CD4-positive, alpha-beta T cell treated with Interleukin-21 for 1 hour (primary cell): ENCODE data around the gene KLRK1.
A peak's percentile ranks its signal among the peaks of the same experiment; 100 is the strongest.
"Not testable (repeated sequence)": the region's sequence is repeated elsewhere in the genome, so short reads cannot be mapped to it uniquely, and the experiment has no call there.

Experiments
- DNase-seq: peaks from one replicate; pipeline ENCODE4 v3.0.0-alpha.2; 2020

Gene KLRK1

DNA sequence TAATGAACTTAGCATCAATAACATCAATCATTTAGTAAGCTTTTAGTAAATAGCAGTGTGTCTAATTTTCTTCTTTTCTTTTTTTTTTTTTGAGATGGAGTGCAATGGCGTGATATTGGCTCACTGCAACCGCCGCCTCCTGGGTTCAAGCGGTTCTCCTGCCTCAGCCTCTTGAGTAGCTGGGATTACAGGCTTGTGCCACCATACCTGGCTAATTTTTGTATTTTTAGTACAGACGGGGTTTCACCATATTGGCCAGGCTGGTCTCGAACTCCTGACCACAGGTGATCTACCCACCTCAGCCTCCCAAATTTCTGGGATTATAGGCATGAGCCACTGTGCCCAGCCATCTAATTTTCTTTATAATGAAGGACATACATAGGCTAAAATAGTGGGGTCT is 2.3 kb downstream of the KLRK1 start:
- not testable (repeated sequence) for DNase-seq

DNA sequence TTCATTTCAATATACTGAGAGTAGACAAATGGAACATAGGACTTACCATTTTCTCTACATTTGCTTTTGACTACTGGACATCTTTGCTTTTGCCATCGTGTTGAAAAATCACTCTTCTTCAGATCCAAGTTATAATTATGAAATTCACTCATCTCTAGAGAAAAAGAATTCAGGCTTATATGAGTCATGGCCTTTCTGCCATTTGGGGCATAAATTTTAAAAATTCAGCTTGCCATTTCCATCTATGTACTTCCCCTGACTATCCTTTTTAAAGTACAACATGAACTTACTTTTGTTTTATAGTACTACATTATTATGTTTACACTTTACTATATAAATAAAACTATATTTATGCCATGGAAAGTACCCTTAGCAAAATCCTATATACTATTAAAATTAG is 3.0 kb downstream of the KLRK1 start:
- no peak for DNase-seq

DNA sequence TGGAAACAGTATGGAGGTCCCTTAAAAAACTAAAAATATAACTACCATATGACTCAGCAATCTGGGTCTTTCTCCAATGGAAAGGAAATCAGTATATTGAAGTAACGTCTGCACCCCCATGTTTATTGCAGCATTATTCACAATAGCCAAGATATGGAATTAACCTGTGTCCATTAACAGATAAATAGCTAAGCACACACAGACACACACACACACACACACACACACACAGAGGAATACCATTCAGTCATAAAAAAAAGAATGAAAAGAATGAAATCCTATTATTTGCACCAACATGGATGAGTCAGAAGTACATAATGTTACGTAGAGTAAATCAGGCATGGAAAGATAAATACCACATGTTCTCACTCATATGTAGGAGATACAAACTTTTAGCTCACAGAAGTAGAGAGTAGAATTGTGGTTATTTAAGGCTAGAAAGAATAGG is 4.7 kb downstream of the KLRK1 start:
- no peak for DNase-seq

DNA sequence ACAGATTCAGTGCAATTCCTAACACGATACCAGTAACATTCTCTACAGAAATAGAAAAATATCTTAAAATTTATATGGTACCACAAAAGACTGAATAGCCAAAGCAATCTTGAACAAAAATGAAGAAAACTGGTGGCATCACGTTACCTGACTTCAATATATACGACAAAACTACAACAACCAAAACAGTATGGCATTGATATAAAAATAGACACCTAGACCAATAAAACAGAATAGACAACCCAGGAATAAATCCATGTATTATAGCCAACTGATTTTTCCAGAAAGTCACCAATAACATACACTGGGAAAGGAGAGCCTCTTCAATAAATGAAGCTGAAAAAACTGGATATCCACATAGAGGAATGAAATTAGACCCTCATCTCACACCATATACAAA is 5.7 kb downstream of the KLRK1 start:
- no peak for DNase-seq

DNA sequence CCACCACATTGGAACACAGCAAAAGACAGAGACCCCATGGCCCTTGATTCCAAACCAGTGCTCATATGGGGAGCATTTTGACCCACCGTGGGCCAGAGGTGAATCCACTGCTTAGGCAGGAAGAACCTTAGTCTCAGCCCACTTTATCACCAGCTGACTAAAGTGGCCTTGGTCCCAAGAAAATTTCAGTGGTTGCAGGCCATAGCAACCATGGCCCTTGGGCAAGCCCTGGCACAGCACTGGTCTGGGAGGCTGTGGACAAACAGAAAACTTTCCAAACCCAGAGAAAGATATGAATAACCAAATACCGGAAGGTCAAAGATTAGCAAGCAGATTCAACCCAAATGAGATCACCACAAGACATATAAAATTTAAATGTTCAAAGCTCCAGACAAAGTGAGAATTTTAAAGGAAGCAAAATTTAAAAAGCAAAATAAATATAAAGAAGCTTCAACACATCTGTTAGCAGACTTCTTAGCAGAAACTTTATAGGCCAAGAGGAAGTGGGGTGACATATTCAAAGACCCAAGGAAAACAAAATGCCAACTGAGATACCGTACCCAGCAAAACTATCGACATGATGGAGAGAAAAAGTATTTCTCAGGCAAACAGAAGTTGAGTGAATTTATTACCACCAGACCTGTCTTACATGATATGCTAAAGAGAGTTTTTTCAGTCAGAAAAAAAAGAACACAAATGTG is 7.8 kb downstream of the KLRK1 start:
- no peak for DNase-seq

DNA sequence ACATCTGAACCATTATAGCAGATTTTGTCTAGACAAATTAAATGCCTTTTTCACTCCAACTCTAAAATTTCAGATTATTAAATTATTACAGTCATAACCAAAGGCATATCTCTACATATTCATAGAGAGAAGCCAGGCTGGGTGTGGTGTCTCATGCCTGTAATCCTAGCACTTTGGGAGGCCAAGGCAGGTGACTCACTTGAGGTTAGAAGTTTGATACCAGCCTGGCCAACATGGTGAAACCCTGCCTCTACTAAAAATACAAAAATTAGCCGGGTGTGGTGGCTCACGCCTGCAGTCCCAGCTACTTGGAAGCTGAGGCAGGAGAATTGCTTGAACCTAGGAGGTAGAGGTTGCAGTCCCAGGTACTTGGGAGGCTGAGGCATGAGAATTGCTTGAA is 11.1 kb downstream of the KLRK1 start:
- not testable (repeated sequence) for DNase-seq

DNA sequence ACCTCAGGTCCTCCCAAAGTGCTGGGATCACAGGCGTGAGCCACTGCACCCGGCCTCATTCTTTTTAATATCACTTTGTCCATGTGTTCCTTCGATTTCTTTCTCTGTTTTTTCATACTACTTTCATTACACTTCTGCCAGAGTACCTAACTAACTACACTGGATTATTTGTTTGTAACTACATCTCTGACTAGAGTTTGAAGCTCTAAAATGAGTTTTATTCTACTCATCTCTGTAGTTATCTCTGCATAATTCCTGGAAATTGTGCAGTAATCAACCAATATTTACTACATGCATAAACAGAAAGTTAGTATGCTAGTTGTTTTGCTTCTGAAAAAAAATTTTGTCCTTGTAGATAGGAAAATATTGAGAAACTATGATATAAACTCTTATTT is 15.2 kb downstream of the KLRK1 start:
- DNase-seq = no peak

DNA sequence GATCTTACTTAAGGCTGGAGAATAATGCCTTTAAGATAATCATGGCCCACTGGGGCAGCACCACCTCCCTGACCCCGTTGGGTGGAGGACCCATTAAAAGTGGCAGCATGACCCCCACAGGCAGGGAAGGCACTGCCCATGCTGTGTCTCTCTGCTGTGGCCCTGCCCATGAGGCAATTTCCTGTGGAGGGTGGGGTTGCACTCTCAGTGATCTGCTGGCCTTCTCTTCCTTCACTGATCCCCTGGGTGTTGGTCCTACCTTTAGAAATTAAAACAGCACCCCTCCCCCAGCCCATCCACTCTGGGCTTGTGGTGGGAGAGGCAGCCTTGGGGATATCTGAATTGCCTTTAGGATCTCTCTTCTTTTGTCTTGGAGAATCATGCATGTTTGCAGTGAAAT is 17.3 kb downstream of the KLRK1 start:
- DNase-seq = peak; percentile 40

DNA sequence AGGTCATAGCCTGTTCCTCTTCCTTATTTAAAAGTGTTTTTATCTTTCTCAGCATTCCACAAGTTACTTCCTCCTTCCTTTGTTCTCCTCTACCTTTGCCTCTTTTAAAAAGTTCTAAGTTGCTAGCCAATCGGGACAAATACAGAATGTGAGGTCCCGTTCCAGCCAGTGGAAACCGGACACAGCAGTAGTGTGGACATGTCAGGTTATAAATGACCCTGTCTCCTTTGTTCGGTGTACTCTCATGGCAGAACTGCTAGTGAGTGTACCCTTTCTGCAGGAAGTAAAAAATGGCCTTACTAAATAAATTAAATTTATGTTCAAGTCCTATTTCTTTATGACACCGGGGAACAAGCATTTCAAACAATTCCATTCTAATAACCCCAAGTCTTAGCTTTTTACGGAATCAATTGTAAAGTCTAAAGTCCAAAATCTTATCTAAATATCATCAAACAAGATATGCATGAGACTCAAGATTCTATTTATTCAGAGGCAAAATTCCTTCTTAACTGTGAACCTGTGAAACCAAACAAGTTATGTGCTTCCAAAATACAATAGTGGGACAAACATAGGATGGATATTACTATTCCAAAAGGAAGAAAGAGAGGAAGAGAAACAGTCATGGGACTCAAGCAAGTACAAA is 17.8 kb downstream of the KLRK1 start:
- not testable (repeated sequence) for DNase-seq

DNA sequence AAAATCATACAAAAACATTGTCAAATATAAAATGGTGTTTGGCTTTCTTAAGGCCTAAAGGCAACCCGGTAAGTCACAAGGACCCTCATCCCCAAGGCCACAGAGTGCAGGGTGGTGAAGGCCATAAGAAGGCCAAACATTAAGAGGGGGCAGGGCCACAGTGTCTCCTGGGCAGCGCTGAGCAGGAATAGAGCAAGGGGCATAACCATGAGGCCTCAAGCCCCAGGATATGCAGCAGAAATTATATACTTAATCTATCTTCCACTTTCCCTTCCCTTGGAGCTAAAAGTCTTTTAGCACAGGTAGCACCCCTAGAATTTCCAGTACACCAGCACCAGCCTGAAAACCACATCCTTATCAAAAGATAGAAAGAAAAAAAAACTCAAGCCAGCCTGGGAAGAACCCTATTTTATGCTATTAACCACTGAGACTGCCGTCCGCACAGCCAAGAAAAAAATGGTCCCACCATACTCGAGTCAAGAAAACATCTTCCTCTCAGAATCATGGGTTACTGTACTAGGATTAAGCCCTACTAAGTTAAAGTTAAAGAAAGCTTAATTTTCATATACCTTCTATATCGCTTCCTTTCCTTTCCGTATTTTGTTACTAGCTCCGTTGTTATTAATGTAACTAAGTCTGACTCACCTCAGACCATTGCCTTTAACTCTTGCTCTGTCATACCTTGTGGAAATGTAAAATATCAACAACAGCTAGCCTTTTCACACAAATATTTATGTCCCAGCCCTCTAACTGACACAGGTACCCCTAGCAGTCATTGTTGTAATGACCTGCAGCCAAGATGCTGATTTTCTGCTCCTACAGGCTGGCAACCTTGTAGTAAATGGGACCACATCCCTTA is 20.1 kb downstream of the KLRK1 start:
- DNase-seq = peak; percentile 38

DNA sequence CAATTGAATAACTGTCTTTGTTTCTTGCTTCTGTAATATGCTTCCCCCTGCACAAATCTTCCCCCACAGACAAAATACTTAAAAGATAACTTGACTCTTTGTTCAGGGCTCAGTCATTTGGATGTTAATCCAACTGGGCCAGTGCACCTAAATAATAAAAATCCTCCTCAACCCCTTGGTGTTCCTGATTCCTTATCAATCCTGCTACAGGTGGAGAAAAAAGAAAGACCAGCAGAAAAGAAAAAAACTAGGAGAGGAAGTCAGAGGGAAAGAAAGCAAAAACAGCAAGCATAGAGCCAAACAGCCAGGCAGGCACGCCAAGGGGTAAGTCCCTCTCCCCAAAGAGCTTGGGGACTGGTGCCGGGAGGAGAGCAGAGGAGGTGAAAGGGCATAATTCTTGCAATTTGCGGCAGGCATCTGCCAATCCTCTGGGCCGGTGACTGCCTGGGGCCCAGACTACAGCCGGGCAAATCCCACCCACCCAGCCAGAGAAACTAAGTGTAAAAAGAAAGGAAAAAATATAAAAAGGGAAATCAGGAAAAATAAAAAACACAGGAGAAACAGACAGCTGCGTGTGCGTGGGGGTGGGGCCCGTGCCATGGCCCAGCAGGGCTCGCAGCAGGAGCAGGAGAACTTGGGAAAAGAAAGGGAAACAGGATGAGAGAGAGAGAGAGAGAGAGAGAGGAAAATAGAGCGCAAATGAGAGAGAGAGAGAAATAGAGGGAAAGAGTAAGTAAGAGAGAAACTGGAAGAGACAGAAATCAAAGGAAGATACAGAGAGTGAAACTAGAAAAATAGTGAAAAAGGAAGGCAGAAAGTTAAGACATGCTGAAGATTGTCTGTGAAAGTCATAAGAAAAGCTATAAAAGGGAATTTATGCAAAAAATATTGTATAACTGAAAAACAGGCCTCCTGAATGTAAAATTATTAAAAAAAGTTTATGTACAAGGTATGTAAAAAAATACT is 21.4 kb downstream of the KLRK1 start:
- DNase-seq = no peak

DNA sequence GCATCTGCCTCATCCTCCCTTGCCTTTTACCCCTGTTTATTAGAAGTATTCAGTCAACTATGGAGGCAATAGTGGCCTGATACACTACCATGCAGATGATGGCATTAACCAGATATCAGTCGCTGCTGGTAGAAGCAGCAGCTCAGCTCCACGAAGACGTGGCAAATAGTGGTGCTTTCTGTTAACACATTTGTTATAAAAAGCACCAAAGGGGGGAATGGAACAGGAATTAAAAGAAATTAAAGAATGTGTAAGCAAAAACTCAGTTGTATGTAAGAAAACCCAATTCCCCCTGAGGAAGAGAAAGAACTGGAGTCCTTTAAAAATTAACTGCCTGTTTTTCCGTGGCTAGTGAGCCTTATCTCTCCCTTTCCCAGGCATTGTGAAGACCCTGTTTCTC is 22.1 kb downstream of the KLRK1 start:
- DNase-seq = not testable (repeated sequence)

DNA sequence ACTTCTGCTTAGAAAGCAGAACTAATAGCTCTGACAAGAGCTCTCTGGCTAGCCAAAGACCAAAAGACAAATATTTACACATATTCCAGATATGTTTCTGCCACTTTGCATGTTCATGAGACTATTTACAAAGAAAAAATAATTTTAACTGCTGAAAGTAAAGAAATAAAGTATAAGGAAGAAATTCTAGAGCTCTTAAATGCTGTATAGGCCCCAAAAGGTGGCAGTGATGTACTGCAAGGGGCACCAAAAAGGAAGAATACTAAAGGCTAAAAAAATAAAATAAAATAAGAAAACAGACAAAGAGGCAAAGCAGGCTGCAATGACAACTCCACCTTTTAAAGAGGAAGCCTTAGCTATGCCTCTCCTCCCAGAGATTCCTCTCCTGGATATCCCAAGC is 23.0 kb downstream of the KLRK1 start:
- DNase-seq = no peak

DNA sequence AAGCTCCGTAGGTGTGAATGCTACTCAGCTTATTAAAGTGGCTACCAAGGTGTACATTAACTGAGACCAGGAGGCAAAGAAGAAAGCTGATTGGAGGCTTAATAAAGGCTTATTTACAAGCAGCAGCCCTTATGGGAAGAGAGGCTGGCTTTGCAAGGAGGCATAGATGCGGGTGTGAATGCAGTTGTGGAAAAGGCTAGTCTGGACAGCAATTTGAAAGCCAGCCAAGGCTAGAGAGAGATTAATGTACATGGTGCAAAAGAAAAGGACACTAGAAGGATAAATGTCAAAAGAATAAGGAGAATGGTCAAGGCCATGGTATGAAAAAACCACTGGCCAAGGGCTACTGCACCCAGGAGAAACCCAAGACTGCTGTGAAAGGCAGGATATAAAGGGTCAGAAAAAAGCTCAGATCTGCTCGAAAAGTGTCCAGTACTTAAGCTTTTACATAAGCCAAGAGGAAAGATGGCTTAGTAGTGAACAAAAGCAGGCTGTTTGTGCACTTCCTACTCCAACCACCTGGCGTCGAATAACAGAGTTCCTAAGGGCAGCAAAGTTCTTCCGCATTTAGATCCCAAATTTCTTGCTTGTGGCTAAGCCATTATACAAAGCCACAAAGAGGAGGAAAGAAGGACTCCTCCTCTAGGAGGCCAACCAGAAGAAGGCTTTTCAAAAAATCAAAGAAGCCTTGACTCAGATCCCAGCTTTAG is 24.0 kb downstream of the KLRK1 start:
- DNase-seq = no peak

DNA sequence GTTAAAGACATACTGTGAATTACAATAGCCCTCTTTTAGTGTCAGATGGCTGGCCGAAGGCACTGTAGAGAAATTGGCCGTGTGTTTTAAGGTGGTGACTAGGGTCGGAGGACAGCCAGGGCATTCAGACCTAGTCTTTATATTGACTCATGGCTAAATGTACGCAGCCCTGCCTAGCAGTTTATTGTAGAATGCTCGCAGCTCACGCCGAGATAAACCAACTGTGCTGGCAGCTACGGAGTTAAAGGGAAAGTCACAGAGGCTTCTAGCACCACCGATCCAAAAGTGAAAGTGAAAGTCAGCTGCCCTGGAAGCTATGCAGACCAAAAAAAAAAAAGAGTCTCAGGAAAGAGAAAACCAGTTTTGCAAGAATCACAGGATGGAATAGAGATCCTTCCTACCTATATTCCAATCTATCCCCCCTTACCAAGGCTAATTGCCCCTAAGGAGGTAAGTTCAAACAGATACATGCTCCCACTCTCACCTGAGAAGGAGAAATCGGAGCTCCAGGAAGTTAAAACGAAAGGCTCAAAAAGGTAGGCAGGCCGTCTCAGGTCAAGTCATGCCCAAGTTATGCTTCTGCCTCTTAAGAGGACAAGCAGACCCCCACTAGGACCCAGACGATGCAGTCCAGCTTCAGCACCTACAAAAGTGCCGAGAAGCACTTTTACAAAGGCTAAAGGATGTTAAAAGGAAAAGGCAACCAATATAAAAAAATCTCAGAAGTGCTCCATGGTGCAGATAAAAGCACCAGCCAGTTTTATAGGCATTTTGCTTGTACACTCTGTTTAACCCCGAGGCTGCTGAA is 24.8 kb downstream of the KLRK1 start:
- DNase-seq = peak; percentile 80

DNA sequence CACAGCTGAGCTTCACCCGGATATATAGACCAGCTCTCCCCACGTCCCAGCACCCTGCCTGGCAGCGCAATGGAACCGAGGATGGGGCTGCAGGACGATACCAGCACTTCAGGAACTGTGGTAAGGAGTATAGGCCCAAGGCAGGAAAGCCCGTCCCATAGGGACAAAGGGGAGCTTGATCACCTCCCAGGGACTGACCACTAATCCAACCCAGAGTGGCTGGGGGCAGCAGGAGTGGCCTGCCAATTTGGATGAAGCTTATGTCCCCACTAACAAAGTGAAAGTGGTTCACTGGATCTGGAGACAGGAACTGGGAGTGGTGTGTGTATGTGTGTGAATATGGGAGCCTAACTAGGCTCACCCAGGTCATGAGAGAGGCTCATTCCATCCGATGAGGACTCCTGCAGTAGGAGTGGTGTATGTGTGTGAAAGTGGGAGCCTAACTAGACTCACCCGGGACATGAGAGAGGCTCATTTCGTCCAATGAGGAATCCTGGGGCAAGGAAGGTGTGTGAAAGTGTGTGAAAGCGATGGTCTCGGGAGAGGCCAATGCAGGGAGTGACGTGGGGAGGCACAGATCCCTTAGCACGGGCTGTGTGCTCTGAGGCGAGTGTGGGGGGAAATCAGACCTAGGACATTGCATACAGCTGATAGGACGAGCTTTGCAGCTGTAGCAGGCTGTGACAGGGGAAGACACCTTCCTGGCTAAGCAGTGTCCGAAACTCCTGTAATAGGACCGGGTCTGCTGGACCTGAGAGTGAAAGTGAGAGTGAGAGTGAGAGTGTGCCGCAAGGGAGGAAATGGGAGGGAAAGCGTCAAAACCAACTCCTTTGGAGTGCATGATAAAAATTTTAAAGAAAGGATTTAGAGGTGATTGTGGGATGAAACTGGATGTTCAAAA is 25.7 kb downstream of the KLRK1 start:
- peak; percentile 52 for DNase-seq

DNA sequence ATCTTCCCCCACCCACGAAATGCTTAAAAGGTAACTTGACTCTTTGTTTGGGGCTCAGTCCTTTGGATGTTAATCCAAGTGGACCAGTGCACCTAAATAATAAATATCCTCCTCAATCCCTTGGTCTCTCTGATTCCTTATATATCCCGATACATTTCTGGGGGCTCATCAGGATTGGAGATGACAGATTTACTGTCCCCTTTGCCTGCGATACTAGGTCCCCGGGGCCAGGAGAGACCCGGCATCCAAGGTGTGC is 26.3 kb downstream of the KLRK1 start:
- DNase-seq = no peak

DNA sequence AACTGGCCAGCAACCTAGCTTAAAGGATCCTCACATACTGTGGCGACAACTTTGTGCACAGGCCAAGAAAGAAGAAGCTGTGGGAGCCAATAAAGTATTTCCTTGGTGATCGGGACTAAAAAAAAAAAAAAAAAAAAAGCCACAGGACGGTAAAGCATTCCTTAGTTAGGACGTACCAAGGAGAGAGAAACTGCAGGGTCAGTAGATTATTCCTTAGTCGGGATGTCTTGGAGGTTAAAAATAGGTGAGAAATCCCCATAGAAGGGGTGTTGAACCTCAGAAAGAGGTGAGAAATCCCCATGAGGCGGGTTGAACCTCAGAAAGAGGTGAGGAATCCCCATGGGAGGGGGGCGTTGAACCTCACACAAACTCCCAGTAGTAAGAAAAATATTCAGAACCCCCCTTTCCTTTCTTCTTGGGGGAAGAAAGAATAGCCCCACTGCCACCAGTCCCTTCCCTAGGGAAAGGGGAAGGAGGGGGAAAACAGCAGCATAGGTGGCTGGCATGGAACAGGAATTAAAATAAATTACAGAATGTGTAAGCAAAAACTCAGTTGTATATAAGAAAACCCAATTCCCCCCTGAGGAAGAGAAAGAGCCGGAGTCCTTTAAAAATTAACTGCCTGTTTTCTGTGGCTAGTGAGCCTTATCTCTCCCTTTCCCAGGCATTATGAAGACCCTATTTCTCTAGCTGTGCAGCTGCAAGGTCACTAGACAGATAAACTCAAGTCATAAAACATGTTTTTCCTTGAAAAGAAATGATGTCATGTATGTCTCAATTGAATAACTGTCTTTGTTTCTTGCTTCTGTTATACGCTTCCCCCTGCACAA is 26.8 kb downstream of the KLRK1 start:
- no peak for DNase-seq

DNA sequence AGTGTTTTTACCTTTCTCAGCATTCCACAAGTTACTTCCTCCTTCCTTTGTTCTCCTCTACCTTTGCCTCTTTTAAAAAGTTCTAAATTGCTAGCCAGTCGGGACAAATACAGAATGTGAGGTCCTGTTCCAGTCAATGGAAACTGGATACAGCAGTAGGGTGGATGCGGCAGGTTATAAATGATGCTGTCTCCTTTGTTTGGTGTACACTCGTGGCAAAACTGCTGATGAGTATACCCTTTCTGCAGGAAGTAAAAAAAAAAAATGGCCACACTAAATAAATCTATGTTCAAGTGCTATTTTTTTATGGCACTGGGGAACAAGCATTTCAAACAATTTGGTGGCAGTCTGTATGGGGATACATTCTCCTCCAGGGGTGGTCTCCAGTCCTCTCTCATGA is 27.5 kb downstream of the KLRK1 start:
- DNase-seq = no peak
